K562 (cell line): ENCODE measurements around the gene EXD2. TPM values are rescaled to one million over a fixed set of nuclear protein-coding genes. Genes with fewer than 3 reads are reported as not detected.
"Not testable (repeated sequence)": the region's sequence is repeated elsewhere in the genome, so short reads cannot be mapped to it uniquely, and the experiment has no call there.

Experiments used
- ATAC-seq: fragments of 200-7000 bp; cut with Tn5 transposase; 3 replicates; pipeline ENCODE4 v1.9.1; 2020; ENCODE audit warnings: moderate library complexity
- BruUV-seq: library from RNA; stranded (reverse); fragments of 400-500 nt; replicated peaks from 2 replicates; lab custom pipeline; 2021; lab: Mats Ljungman, UMichigan
- CTCF ChIA-PET: fragments of 300-600 bp; formaldehyde crosslinking; extraction: SDS; loops from one replicate; lab custom pipeline; 2021; ENCODE audit warnings: low intra/inter-chr PET ratio; lab: Yijun Ruan, JAX
- POLR2A ChIA-PET: fragments of 300-600, 350-650 bp; sonication (Branson Sonifier 250); formaldehyde crosslinking; extraction: SDS; loops from one replicate; lab custom pipeline; 2021; ENCODE audit warnings: antibody characterized with exemption, inconsistent platforms; lab: Yijun Ruan, JAX
- DNase-seq, 4 experiments: peaks; one replicate each; pipeline versions ENCODE4 v3.0.0 to v3.0.0-alpha.2; 2011 to 2018; ENCODE audit warnings: low spot score in 3 of 4, mixed read lengths in 3 of 4; ENCODE audit errors: extremely low read depth in 1 of 4
- FAIRE-seq: peaks from 2 replicates; lab custom pipeline; 2011; peaks lifted over from hg19 to GRCh38; lab: Jason Lieb, UNC
- H2AFZ ChIP-seq: 2 replicates; pipeline ENCODE4 v1.6.0; 2011; ENCODE audit warnings: low read depth, low read length, control low read depth, inconsistent platforms
- H3K27ac ChIP-seq: fragments of 200-600 bp; 3 replicates; pipeline ENCODE4 v1.8.0; 2011; ENCODE audit warnings: low read depth, mild to moderate bottlenecking, control low read depth, inconsistent platforms, low read length, moderate library complexity, mixed read lengths; ENCODE audit errors: extremely low read depth
- H3K27me3 ChIP-seq, 2 experiments: fragments of 300-600 bp in 1 of 2; 2 replicates in 1 of 2; 3 replicates in 1 of 2; pipeline versions ENCODE4 v1.6.0 to v1.8.0; 2011; ENCODE audit warnings: inconsistent platforms in 2 of 2, low read length in 2 of 2, mild to moderate bottlenecking in 1 of 2, mixed read lengths in 1 of 2, moderate library complexity in 1 of 2; ENCODE audit not compliant: control insufficient read depth in 2 of 2, insufficient read depth in 2 of 2
- H3K36me3 ChIP-seq: fragments of 300-600 bp; 3 replicates; pipeline ENCODE4 v1.8.0; 2011; ENCODE audit warnings: mild to moderate bottlenecking, low read length, inconsistent platforms; ENCODE audit not compliant: control insufficient read depth, insufficient read depth
- H3K4me1 ChIP-seq, 2 experiments: fragments of 200-600 bp in 1 of 2; replicated peaks in 1 of 2; 2 replicates in 1 of 2; 3 replicates in 1 of 2; pipeline versions ENCODE4 v1.5.1 to v1.8.0; 2011; ENCODE audit warnings: inconsistent platforms in 2 of 2, low read length in 2 of 2, mild to moderate bottlenecking in 1 of 2, mixed read lengths in 1 of 2, moderate library complexity in 1 of 2; ENCODE audit not compliant: control insufficient read depth in 2 of 2, insufficient read depth in 2 of 2
- H3K4me2 ChIP-seq: 2 replicates; pipeline ENCODE4 v1.6.1; 2011; ENCODE audit warnings: low read length, control low read depth, inconsistent platforms, mixed read lengths; ENCODE audit not compliant: insufficient read depth
- H3K4me3 ChIP-seq: fragments of 200-600 bp; sonication (generic), shearing (Covaris generic); 2 replicates; pipeline ENCODE4 v1.5.1; 2016; ENCODE audit warnings: control low read depth, inconsistent platforms
- H3K79me2 ChIP-seq: fragments of 200-600 bp; 3 replicates; pipeline ENCODE4 v1.8.0; 2011; ENCODE audit warnings: low read length, inconsistent platforms; ENCODE audit not compliant: control insufficient read depth, insufficient read depth
- H3K9ac ChIP-seq, 2 experiments: 2 replicates each; pipeline versions ENCODE4 v1.6.0 to v1.6.1; 2011; ENCODE audit warnings: low read depth in 2 of 2, low read length in 2 of 2, control low read depth in 1 of 2, inconsistent platforms in 1 of 2, mild to moderate bottlenecking in 1 of 2, mixed read lengths in 1 of 2; ENCODE audit not compliant: insufficient read depth in 1 of 2
- H3K9me1 ChIP-seq: one replicate; pipeline ENCODE4 v1.6.0; 2011; ENCODE audit warnings: inconsistent platforms, mild to moderate bottlenecking, low read length, moderate library complexity; ENCODE audit not compliant: control insufficient read depth, insufficient read depth
- H3K9me3 ChIP-seq: replicated peaks from 2 replicates; pipeline ENCODE4 v1.5.1; 2011; ENCODE audit warnings: low read depth, low read length, inconsistent platforms; ENCODE audit not compliant: control insufficient read depth, insufficient read depth
- H4K20me1 ChIP-seq: replicated peaks from 2 replicates; pipeline ENCODE4 v1.6.1; 2011; ENCODE audit warnings: low read length, inconsistent platforms, mixed read lengths; ENCODE audit not compliant: control insufficient read depth, insufficient read depth
- CEBPB ChIP-seq: fragments of 450-650 bp; IDR thresholded peaks from 2 replicates; pipeline ENCODE4 v1.6.1; 2016; ENCODE audit warnings: missing genetic modification characterization, missing compliant biosample characterization
- CHD4 ChIP-seq: fragments of 200-600 bp; sonication (generic); IDR thresholded peaks from 3 replicates; pipeline ENCODE4 v1.6.1; 2012; ENCODE audit warnings: low read depth, mild to moderate bottlenecking, mixed read lengths, low read length, inconsistent platforms; ENCODE audit not compliant: insufficient read depth, insufficient replicate concordance, poor library complexity, severe bottlenecking
- ETV1 ChIP-seq: fragments of 450-650 bp; conservative IDR thresholded peaks from 2 replicates; pipeline ENCODE4 v1.6.1; 2016; ENCODE audit warnings: missing genetic modification characterization, control low read depth, low read depth, missing compliant biosample characterization
- RAD21 ChIP-seq, 2 experiments: fragments of 250-450 bp in 1 of 2; fragments of 450-650 bp in 1 of 2; sonication (Bioruptor Pico) in 1 of 2; formaldehyde crosslinking in 1 of 2; IDR thresholded peaks in 1 of 2; conservative IDR thresholded peaks in 1 of 2; 2 replicates each; pipeline versions ENCODE4 v1.4.0 to v1.8.0; 2020 to 2022; ENCODE audit warnings: mild to moderate bottlenecking in 2 of 2, moderate library complexity in 1 of 2
- RBM25 ChIP-seq: fragments of 200-400 bp; formaldehyde crosslinking; IDR thresholded peaks from 2 replicates; pipeline ENCODE4 v1.6.1; 2018; ENCODE audit warnings: low read length, low read depth, moderate library complexity; ENCODE audit not compliant: severe bottlenecking
- SRSF7 ChIP-seq: fragments of 200-400 bp; formaldehyde crosslinking; optimal IDR thresholded peaks from 2 replicates; pipeline ENCODE3; 2017; ENCODE audit warnings: mild to moderate bottlenecking, low read depth, low read length
- UBTF ChIP-seq, 2 experiments: IDR thresholded peaks; 2 replicates each; pipeline ENCODE4 v1.6.1; 2012; ENCODE audit warnings: improper control_type of control experiment in 2 of 2, low read depth in 2 of 2, low read length in 2 of 2, borderline replicate concordance in 1 of 2
- ZBTB5 ChIP-seq: fragments of 450-650 bp; IDR thresholded peaks from 2 replicates; pipeline ENCODE4 v1.6.1; 2017; ENCODE audit warnings: antibody characterized with exemption
- ZFX ChIP-seq: sonication (generic); formaldehyde crosslinking; IDR thresholded peaks from 2 replicates; pipeline ENCODE4 v1.8.0; 2022; ENCODE audit warnings: mild to moderate bottlenecking, missing genetic modification reagents, moderate library complexity
- ZSCAN32 ChIP-seq: fragments of 450-650 bp; formaldehyde crosslinking; IDR thresholded peaks from 2 replicates; pipeline ENCODE4 v1.4.0; 2020; ENCODE audit warnings: mild to moderate bottlenecking, moderate library complexity
- WGBS: fragments of 100-300 bp; shearing (Covaris generic); methylation state at CpG from one replicate; pipeline ENCODE4 v1.1.6; 2016; ENCODE audit warnings: low coverage, mixed read lengths; ENCODE audit not compliant: insufficient coverage; ENCODE audit errors: missing lambda C conversion rate; 5-methylcytosine and 5-hydroxymethylcytosine counted together
- in situ Hi-C: fragments of 300-500 bp; cut with MboI; formaldehyde crosslinking; loops from 4 replicates; pipeline ENCODE4 v1.15.0; 2018; ENCODE audit warnings: inconsistent platforms, mixed read lengths
- intact Hi-C: fragments of 100-400 bp; cut with micrococcal nuclease; formaldehyde crosslinking; loops from 2 replicates; pipeline ENCODE4 v1.14.2; 2022
- polyA plus RNA-seq, 8 experiments: library from polyadenylated mRNA; depleted of rRNA in 4 of 8; stranded (reverse) in 5 of 8; unstranded in 3 of 8; fragments of >200 nt; fragmentation: Nextera tagmentation in 2 of 8; fragmentation: Illumina TruSeq in 1 of 8; extraction: Ambion mirVana in 2 of 8; extraction: Trizol in 1 of 8; gene quantifications; 2 replicates each; pipeline versions ENCODE4 v1.2.1 to v1.2.3, GENCODE V29; 2011 to 2014; ENCODE audit warnings: inconsistent platforms in 1 of 8, missing spikeins in 1 of 8
- total RNA-seq, 7 experiments: library from RNA; depleted of rRNA in 6 of 7; stranded (reverse); fragments of >200 nt in 6 of 7; fragmentation: Illumina TruSeq in 2 of 7; extraction: Trizol in 2 of 7; gene quantifications; 2 replicates each; pipeline versions ENCODE4 v1.2.1 to v1.2.3, GENCODE V29; 2011 to 2021; ENCODE audit warnings: low replicate concordance in 1 of 7
- TF ChIP-seq, protein P1 (sequence below): sonication (generic); formaldehyde crosslinking; IDR thresholded peaks from 2 replicates; pipeline ENCODE4 v1.8.1; 2023; ENCODE audit warnings: mild to moderate bottlenecking, missing genetic modification reagents

The EXD2 gene
- total and polyA plus RNA-seq, 9 of the 15 experiments (the other 6 are each of a cell fraction or from before 2014, with no cell fraction given), result 1.6 to 7.5 (median 3.7) TPM

DNA sequence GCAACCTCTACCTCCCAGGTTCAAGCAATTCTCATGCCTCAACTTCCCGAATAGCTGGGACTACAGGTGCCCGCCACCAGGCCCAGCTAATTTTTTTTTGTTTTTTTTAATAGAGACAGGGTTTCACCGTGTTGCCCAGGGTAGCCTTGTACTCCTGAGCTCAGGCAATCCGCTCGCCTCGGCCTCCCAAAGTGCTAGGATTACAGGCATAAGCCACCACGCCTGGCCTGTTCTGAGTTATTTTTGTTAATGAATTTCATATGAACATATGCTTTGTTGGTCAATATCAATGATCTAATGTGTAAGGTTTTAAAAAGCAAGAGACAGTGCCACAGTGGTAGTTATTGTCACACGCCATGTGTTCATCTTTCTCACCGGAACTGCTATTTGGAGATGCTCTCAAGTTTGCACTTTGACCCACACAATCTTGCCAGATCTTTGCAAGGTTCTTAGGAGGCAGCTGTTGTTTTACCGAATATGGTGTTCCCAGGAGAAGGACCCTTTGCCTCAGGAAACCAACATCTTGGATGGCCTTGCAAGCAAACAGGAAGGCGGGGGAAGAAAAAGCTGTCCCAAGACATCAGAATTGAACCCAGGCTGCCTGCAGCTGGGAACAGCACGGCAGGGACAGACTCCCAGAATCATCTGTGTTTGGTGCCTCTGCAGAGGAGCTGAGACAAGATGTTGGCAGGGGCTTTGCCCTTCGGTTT, 98.7 kb downstream of the EXD2 start (continued):
- no peak for TF ChIP-seq ETV1 (tag)
- TF ChIP-seq UBTF (IDR thresholded peaks at IDR 0.05; ENCODE audit: borderline replicate concordance in 1 of 2, low read depth in 2 of 2, low read length in 2 of 2), result no peak
- no peak for TF ChIP-seq ZFX (CRISPR knock-in tag)
- TF ChIP-seq ZBTB5, result no peak
- no peak for TF ChIP-seq CEBPB (tag)
- no peak for TF ChIP-seq SRSF7
- no peak for TF ChIP-seq RAD21 (CRISPR knock-in tag; conservative IDR thresholded peaks at IDR 0.05 in 1 of 2, IDR thresholded peaks at IDR 0.05 in 1 of 2)
- no peak for TF ChIP-seq RBM25
- no peak for TF ChIP-seq CHD4
- TF ChIP-seq, protein P1, sequence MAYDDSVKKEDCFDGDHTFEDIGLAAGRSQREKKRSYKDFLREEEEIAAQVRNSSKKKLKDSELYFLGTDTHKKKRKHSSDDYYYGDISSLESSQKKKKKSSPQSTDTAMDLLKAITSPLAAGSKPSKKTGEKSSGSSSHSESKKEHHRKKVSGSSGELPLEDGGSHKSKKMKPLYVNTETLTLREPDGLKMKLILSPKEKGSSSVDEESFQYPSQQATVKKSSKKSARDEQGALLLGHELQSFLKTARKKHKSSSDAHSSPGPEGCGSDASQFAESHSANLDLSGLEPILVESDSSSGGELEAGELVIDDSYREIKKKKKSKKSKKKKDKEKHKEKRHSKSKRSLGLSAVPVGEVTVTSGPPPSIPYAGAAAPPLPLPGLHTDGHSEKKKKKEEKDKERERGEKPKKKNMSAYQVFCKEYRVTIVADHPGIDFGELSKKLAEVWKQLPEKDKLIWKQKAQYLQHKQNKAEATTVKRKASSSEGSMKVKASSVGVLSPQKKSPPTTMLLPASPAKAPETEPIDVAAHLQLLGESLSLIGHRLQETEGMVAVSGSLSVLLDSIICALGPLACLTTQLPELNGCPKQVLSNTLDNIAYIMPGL (CRISPR knock-in tag), result no peak
- TF ChIP-seq ZSCAN32 (CRISPR knock-in tag), result no peak
- TF ChIP-seq, all 486 proteins: peak for 0

GRCh38 chr14:69290881-69291280, 99.6 kb downstream of the EXD2 start:
- FAIRE-seq, H3K9me3 ChIP-seq, H3K36me3 ChIP-seq, in situ Hi-C loops, H3K4me3 ChIP-seq, H3K4me2 ChIP-seq, H4K20me1 ChIP-seq, ATAC-seq, POLR2A ChIA-PET, H3K9ac ChIP-seq, H3K79me2 ChIP-seq, BruUV-seq, H3K4me1 ChIP-seq, DNase-seq, CTCF ChIA-PET, H3K9me1 ChIP-seq, intact Hi-C loops, H2AFZ ChIP-seq, H3K27ac ChIP-seq: not testable (repeated sequence)
- WGBS, result 3% methylated on average over 7 of the region's 7 CpGs
- H3K27me3 ChIP-seq, result peaks cover 5 to 33% of the 10 kb centered on the region in 2 experiments; a peak in 3 of 5 replicates
